OCI-LY1 (cell line): ENCODE measurements around the gene TMEM164.

ENCODE experiments used
- H2AFZ ChIP-seq: fragments of 200-600 bp; sonication (generic), shearing (Covaris generic); 2 replicates; pipeline ENCODE4 v1.6.0; 2014; ENCODE audit warnings: antibody characterized with exemption, mild to moderate bottlenecking, low read length
- H3F3A ChIP-seq: fragments of 200-600 bp; sonication (generic), shearing (Covaris generic); 2 replicates; pipeline ENCODE4 v1.6.0; 2014; ENCODE audit warnings: mild to moderate bottlenecking, antibody characterized with exemption, low read length, moderate library complexity; ENCODE audit not compliant: insufficient read depth
- H3K27ac ChIP-seq: fragments of 200-600 bp; sonication (generic); 2 replicates; pipeline ENCODE4 v1.5.1; 2014; ENCODE audit warnings: low read length, mixed run types, mild to moderate bottlenecking, low read depth; ENCODE audit not compliant: poor library complexity, severe bottlenecking
- H3K27me3 ChIP-seq: fragments of 200-600 bp; sonication (generic); 2 replicates; pipeline ENCODE4 v1.6.0; 2014; ENCODE audit warnings: antibody characterized with exemption, mild to moderate bottlenecking, low read length, moderate library complexity; ENCODE audit not compliant: insufficient read depth
- H3K36me3 ChIP-seq: fragments of 200-600 bp; sonication (generic); 2 replicates; pipeline ENCODE4 v1.6.1; 2014; ENCODE audit warnings: mild to moderate bottlenecking, antibody characterized with exemption, low read length, moderate library complexity, mixed read lengths; ENCODE audit not compliant: insufficient read depth
- H3K4me1 ChIP-seq: fragments of 200-600 bp; sonication (generic); 2 replicates; pipeline ENCODE4 v1.5.1; 2014; ENCODE audit warnings: mild to moderate bottlenecking, low read length, moderate library complexity; ENCODE audit not compliant: insufficient read depth, severe bottlenecking
- H3K4me2 ChIP-seq: fragments of 200-600 bp; sonication (generic), shearing (Covaris generic); 2 replicates; pipeline ENCODE4 v1.6.1; 2014; ENCODE audit warnings: low read length
- H3K4me3 ChIP-seq: fragments of 200-600 bp; sonication (generic); 2 replicates; pipeline ENCODE4 v1.5.1; 2014; ENCODE audit warnings: low read length, low read depth, mild to moderate bottlenecking, mixed read lengths; ENCODE audit not compliant: poor library complexity, severe bottlenecking
- H3K79me2 ChIP-seq: fragments of 200-600 bp; shearing (Covaris generic); 2 replicates; pipeline ENCODE4 v1.6.1; 2016; ENCODE audit warnings: mixed run types, low read length, mixed read lengths; ENCODE audit not compliant: insufficient read depth
- H3K9ac ChIP-seq: fragments of 200-600 bp; sonication (generic), shearing (Covaris generic); 2 replicates; pipeline ENCODE4 v1.6.1; 2014; ENCODE audit warnings: mild to moderate bottlenecking, low read length, mixed read lengths
- H3K9me2 ChIP-seq: fragments of 200-600 bp; sonication (generic), shearing (Covaris generic); 2 replicates; pipeline ENCODE4 v1.6.1; 2014; ENCODE audit warnings: low read depth, mild to moderate bottlenecking, low read length, mixed read lengths
- H3K9me3 ChIP-seq: fragments of 200-600 bp; shearing (Covaris generic); 2 replicates; pipeline ENCODE4 v1.6.1; 2014; ENCODE audit warnings: low read length, mixed read lengths
- H4K20me1 ChIP-seq: fragments of 200-600 bp; sonication (generic), shearing (Covaris generic); 2 replicates; pipeline ENCODE4 v1.6.0; 2016; ENCODE audit warnings: mild to moderate bottlenecking, low read length; ENCODE audit not compliant: insufficient read depth
- CTCF ChIP-seq: fragments of 200-600 bp; sonication (generic), shearing (Covaris generic); IDR thresholded peaks from 2 replicates; pipeline ENCODE4 v1.5.1; 2017; ENCODE audit warnings: mild to moderate bottlenecking, antibody characterized with exemption, low read length, moderate library complexity, mixed read lengths
- EZH2 ChIP-seq: fragments of 200-600 bp; sonication (generic), shearing (Covaris generic); IDR thresholded peaks from 2 replicates; pipeline ENCODE4 v1.8.0; 2017; ENCODE audit warnings: borderline replicate concordance, mixed run types, mild to moderate bottlenecking, antibody characterized with exemption, low read length, moderate library complexity, mixed read lengths

Gene TMEM164

GRCh38 chrX:110161361-110161686, 158.4 kb downstream of the TMEM164 start:
- no peak overlapping the region for H3K4me2 ChIP-seq
- H3K79me2 ChIP-seq = no peaks in the 10 kb centered on the region
- no peak overlapping the region for H3K4me3 ChIP-seq
- H3K9me2 ChIP-seq = no peaks in the 10 kb centered on the region
- no peak overlapping the region for H2AFZ ChIP-seq
- no peaks in the 10 kb centered on the region for H3K27me3 ChIP-seq
- H3K9me3 ChIP-seq = no peaks in the 10 kb centered on the region
- TF ChIP-seq EZH2 (no peak), CTCF (no peak)
- H3K4me1 ChIP-seq = no peaks in the 10 kb centered on the region
- H3K36me3 ChIP-seq = no peaks in the 10 kb centered on the region
- no peak overlapping the region for H3K9ac ChIP-seq
- no peaks in the 10 kb centered on the region for H3F3A ChIP-seq
- no peak overlapping the region for H3K27ac ChIP-seq
- H4K20me1 ChIP-seq = no peaks in the 10 kb centered on the region

- no peak overlapping the region for H3K9ac ChIP-seq
- H3K79me2 ChIP-seq = no peaks in the 10 kb centered on the region
- no peaks in the 10 kb centered on the region for H3K27me3 ChIP-seq
- H3K36me3 ChIP-seq = no peaks in the 10 kb centered on the region
- no peak overlapping the region for H3K4me2 ChIP-seq
- no peaks in the 10 kb centered on the region for H3F3A ChIP-seq
- no peak overlapping the region for H2AFZ ChIP-seq
- no peaks in the 10 kb centered on the region for H3K9me2 ChIP-seq
- no peak overlapping the region for H3K4me3 ChIP-seq
- H3K4me1 ChIP-seq = no peaks in the 10 kb centered on the region
- TF ChIP-seq EZH2 = no peak
- no peaks in the 10 kb centered on the region for H4K20me1 ChIP-seq
- no peaks in the 10 kb centered on the region for H3K9me3 ChIP-seq
- H3K27ac ChIP-seq = no peak overlapping the region
Measured at GRCh38 chrX:110162131-110162530, 159.2 kb downstream of the TMEM164 start.

GRCh38 chrX:110162867-110163266, 160.0 kb downstream of the TMEM164 start:
- Histone ChIP-seq H3K9ac (no peak overlapping the region), H2AFZ (no peak overlapping the region)
- TF ChIP-seq CTCF = no peak
- no peak for TF ChIP-seq EZH2

DNA sequence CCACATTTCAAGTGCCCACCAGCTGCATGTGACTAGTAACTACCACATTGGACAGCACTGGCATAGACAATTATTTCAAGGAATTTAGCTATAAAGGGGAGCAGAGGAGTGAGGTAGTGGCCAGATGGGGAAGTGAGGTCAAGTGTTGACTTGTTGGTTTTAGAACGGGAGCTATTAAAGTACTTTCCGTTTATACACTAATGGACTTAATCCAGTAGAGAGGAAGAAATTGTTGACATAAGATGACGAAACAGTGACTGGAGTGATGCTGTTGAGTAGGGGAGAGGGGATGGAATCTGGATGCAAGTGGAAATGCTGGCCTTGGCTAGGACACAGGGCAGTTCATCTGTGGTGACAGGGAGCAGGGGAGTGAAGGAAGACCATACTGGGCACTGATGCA, 160.6 kb downstream of the TMEM164 start:
- Histone ChIP-seq H3K4me3 (no peak overlapping the region), H3K27ac (no peak overlapping the region), H3K9me3 (no peaks in the 10 kb centered on the region), H3K9ac (no peak overlapping the region), H3K4me1 (no peaks in the 10 kb centered on the region), H3K9me2 (no peaks in the 10 kb centered on the region), H3F3A (no peaks in the 10 kb centered on the region), H2AFZ (no peak overlapping the region), H3K4me2 (no peak overlapping the region), H4K20me1 (no peaks in the 10 kb centered on the region), H3K79me2 (no peaks in the 10 kb centered on the region), H3K27me3 (no peaks in the 10 kb centered on the region), H3K36me3 (no peaks in the 10 kb centered on the region)
- TF ChIP-seq EZH2 (no peak), CTCF (no peak)

More at GRCh38 chrX:110162867-110163266, 160.0 kb downstream of the TMEM164 start:
- Histone ChIP-seq H3K27ac (no peak overlapping the region), H3K4me2 (no peak overlapping the region), H4K20me1 (no peaks in the 10 kb centered on the region), H3K4me3 (no peak overlapping the region), H3K9me3 (no peaks in the 10 kb centered on the region), H3K27me3 (no peaks in the 10 kb centered on the region), H3K36me3 (no peaks in the 10 kb centered on the region), H3K4me1 (no peaks in the 10 kb centered on the region), H3K79me2 (no peaks in the 10 kb centered on the region), H3K9me2 (no peaks in the 10 kb centered on the region), H3F3A (no peaks in the 10 kb centered on the region)
